Breast epithelium (tissue), 3 donors: ENCODE data around the gene GLT6D1.

Experiments used
- POLR2A ChIP-seq: fragments of 450-650 bp; IDR thresholded peaks from one replicate; pipeline ENCODE4 v1.6.1; 2016; ENCODE audit warnings: antibody characterized with exemption, mild to moderate bottlenecking, moderate library complexity
- TF ChIP-seq, protein P1 (sequence below), 3 donors: fragments of 450-650 bp; IDR thresholded peaks; one replicate each; pipeline ENCODE4 v1.5.1; 2016 to 2017; ENCODE audit warnings: antibody characterized with exemption in 3 of 3, mild to moderate bottlenecking in 3 of 3, moderate library complexity in 3 of 3

DNA sequence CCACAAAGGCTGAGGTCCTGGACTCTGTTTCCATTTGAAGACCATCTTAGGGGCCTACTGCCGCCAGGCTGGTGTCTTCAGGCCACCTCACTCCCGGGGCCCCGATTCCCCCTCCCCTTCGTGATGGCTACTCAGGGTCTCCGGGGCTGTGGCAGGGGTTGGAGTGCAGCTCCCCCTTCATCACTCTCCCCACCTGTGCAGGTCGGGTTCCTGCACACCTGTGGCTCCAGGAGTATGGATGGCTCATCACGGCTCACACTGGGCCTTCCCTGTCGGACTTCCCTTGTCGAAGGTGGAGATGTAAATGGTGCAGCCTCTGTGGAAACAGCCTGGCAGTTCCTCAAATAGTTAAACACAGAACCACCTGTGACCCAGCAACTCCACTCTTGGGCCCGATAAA, 35.6 kb upstream of the GLT6D1 start:
- TF ChIP-seq, protein P1, sequence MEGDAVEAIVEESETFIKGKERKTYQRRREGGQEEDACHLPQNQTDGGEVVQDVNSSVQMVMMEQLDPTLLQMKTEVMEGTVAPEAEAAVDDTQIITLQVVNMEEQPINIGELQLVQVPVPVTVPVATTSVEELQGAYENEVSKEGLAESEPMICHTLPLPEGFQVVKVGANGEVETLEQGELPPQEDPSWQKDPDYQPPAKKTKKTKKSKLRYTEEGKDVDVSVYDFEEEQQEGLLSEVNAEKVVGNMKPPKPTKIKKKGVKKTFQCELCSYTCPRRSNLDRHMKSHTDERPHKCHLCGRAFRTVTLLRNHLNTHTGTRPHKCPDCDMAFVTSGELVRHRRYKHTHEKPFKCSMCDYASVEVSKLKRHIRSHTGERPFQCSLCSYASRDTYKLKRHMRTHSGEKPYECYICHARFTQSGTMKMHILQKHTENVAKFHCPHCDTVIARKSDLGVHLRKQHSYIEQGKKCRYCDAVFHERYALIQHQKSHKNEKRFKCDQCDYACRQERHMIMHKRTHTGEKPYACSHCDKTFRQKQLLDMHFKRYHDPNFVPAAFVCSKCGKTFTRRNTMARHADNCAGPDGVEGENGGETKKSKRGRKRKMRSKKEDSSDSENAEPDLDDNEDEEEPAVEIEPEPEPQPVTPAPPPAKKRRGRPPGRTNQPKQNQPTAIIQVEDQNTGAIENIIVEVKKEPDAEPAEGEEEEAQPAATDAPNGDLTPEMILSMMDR (IDR thresholded peaks at IDR 0.05) = no peak
- TF ChIP-seq POLR2A = no peak
